GM06990 (cell line): Measurements from ENCODE around the gene ILRUN.
"Not testable (repeated sequence)": the region's sequence is repeated elsewhere in the genome, so short reads cannot be mapped to it uniquely, and the experiment has no call there.

Experiments used
- DNase-seq: peaks from one replicate; pipeline ENCODE4 v3.0.0-alpha.2; 2011; ENCODE audit not compliant: insufficient read length; ENCODE audit errors: extremely low read depth
- H3K27me3 ChIP-seq: replicated peaks from 2 replicates; pipeline ENCODE4 v1.6.0; 2011; ENCODE audit warnings: low read length; ENCODE audit not compliant: control insufficient read depth, insufficient read depth
- H3K36me3 ChIP-seq: 2 replicates; pipeline ENCODE4 v1.5.1; 2011; ENCODE audit warnings: low read length; ENCODE audit not compliant: control insufficient read depth, insufficient read depth
- H3K4me3 ChIP-seq: replicated peaks from 2 replicates; pipeline ENCODE4 v1.5.1; 2011; ENCODE audit warnings: low read depth, mild to moderate bottlenecking, control low read depth, low read length
- CTCF ChIP-seq: IDR thresholded peaks from 2 replicates; pipeline ENCODE4 v1.5.1; 2011; ENCODE audit warnings: low read length, control low read depth, mild to moderate bottlenecking, inconsistent platforms; ENCODE audit not compliant: insufficient read depth, poor library complexity, severe bottlenecking

Gene ILRUN

GRCh38 chr6:34674268-34674639 is 22.3 kb downstream of the ILRUN start:
- no peak for DNase-seq
- TF ChIP-seq CTCF: no peak
- no peak overlapping the region for H3K4me3 ChIP-seq
- H3K27me3 ChIP-seq: no peaks in the 10 kb centered on the region
- no peaks in the 10 kb centered on the region; the same call in 1 of the 2 replicates for H3K36me3 ChIP-seq

DNA sequence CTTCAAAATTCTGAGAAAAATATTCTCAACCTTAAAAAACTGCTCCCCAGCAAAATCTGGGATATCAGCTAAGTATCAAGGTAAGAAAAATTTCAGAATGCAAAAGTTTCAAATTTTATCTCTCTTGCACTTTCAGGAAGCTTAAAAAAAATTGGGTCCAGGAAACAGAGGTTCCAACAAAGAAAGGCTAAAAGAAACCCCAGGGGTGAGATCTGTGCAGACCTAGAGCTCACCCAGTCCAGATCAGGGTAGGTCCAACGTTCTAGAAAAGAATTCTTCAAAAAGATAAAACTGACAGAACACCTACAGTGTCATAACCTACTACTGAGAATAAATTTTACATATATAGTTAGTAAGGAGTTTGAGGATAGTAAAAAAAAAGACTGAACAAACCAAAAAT is 23.5 kb downstream of the ILRUN start:
- H3K36me3 ChIP-seq: no peaks in the 10 kb centered on the region; the same call in 1 of the 2 replicates
- DNase-seq: no peak
- H3K27me3 ChIP-seq: no peaks in the 10 kb centered on the region
- no peak for TF ChIP-seq CTCF
- peak overlapping the region; percentile 43 for H3K4me3 ChIP-seq

- peak overlapping the region; percentile 37; the same call in 1 of the 2 replicates for H3K4me3 ChIP-seq
- H3K27me3 ChIP-seq: no peaks in the 10 kb centered on the region
- H3K36me3 ChIP-seq: no peaks in the 10 kb centered on the region; the same call in 1 of the 2 replicates
- DNase-seq: no peak
- TF ChIP-seq CTCF: no peak
These were observed 23.9 kb downstream of the ILRUN start for GRCh38 chr6:34672657-34673043.

DNA sequence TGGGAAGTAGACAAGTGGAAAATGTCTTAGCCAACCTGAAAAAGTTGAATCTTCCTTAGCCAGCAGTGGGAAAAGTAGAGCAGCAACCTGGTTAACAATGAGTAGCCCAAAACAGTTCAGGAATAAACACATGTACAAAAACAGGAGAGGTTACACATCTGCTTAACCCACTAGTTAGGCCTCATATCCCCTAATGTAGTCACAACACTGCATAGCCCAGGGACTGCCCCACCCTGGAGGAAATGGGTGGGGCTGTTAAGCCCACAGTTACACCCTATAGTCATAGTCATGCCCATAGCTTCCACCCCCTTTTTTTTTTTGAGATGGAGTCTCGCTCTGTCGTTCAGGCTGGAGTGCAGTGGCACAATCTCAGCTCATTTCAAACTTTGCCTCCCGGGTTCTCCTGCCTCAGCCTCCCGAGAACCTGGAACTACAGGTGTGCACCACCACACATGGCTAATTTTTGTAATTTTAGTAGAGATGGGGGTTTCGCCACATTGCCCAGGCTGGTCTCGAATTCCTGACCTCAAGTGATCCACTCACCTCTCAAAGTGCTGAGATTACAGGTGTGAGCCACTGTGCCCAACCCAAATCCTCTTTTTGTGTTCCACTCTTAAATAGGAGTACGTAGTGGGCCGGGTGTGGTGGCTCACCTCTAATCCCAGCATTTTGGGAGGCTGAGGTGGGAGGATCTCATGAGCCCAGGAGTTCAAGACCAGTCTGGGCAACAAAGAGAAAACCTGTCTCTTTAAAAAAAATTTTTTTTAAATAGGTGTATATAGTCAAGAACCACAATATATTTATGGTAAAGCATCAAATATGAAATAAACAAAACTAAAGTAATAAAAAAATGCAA is 24.5 kb downstream of the ILRUN start:
- DNase-seq: peak; percentile 59
- no peaks in the 10 kb centered on the region for H3K27me3 ChIP-seq
- H3K4me3 ChIP-seq: peak overlapping the region; percentile 45

DNA sequence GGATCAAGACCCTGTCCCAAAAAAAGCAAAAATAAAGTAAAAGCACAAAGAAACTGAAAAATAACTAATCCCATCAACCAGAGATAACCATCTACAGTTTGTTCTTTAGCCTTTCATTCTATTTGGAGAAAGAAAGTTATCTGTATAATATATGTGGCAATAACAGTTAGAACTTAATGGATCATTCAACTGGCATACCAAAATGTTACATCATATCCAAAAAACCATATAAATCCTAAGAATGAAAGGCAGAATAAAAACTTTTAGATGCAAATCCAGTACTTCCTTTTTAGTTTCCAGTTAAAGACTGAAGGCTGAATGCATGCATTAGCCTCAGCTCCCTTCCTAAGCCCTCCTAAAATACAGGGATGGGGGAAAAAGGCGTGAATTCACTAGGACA is 25.2 kb downstream of the ILRUN start:
- Histone ChIP-seq H3K36me3 (no peaks in the 10 kb centered on the region; the same call in 1 of the 2 replicates), H3K27me3 (no peaks in the 10 kb centered on the region), H3K4me3 (peak overlapping the region; percentile 45)
- DNase-seq: no peak
- no peak for TF ChIP-seq CTCF

More for the DNA sequence above, 24.5 kb downstream of the ILRUN start:
- H3K36me3 ChIP-seq: no peaks in the 10 kb centered on the region; the same call in 1 of the 2 replicates
- TF ChIP-seq CTCF: no peak

- not testable (repeated sequence) for H3K36me3 ChIP-seq, DNase-seq, H3K27me3 ChIP-seq, H3K4me3 ChIP-seq
These were observed 27.8 kb downstream of the ILRUN start for GRCh38 chr6:34668799-34669198.
